Epidermal melanocyte (primary cell): ENCODE measurements around the gene EYS.
"Not testable (repeated sequence)": the region's sequence is repeated elsewhere in the genome, so short reads cannot be mapped to it uniquely, and the experiment has no call there.

Experiments
- DNase-seq: peaks from one replicate; pipeline ENCODE4 v3.0.0; 2011; ENCODE audit warnings: low spot score; ENCODE audit not compliant: insufficient read length

Gene EYS

GRCh38 chr6:64074981-64075380, 1632.0 kb downstream of the EYS start:
- DNase-seq, result no peak

- no peak for DNase-seq
These were observed 1634.3 kb downstream of the EYS start for GRCh38 chr6:64072686-64073085.

GRCh38 chr6:64064919-64065318, 1642.1 kb downstream of the EYS start:
- DNase-seq, result no peak

- DNase-seq, result no peak
These were observed 1643.9 kb downstream of the EYS start for GRCh38 chr6:64062960-64063683.

- no peak for DNase-seq
These were observed 1652.2 kb downstream of the EYS start for GRCh38 chr6:64054861-64055260.

GRCh38 chr6:64050590-64050989, 1656.4 kb downstream of the EYS start:
- DNase-seq, result no peak

GRCh38 chr6:64049736-64050135, 1657.3 kb downstream of the EYS start:
- DNase-seq, result no peak

- DNase-seq, result no peak
These were observed 1660.2 kb downstream of the EYS start for GRCh38 chr6:64046746-64047208.

- DNase-seq, result no peak
These were observed 1665.7 kb downstream of the EYS start for GRCh38 chr6:64041373-64041772.

GRCh38 chr6:64040113-64040512, 1666.9 kb downstream of the EYS start:
- no peak for DNase-seq

GRCh38 chr6:64037427-64037826, 1669.6 kb downstream of the EYS start:
- DNase-seq, result no peak

GRCh38 chr6:64034910-64035655, 1671.9 kb downstream of the EYS start:
- no peak for DNase-seq

GRCh38 chr6:64034291-64034690, 1672.7 kb downstream of the EYS start:
- DNase-seq, result no peak

- DNase-seq, result not testable (repeated sequence)
These were observed 1675.9 kb downstream of the EYS start for GRCh38 chr6:64030950-64031618.

- no peak for DNase-seq
These were observed 1683.3 kb downstream of the EYS start for GRCh38 chr6:64023693-64024092.

- no peak for DNase-seq
These were observed 1692.4 kb downstream of the EYS start for GRCh38 chr6:64014595-64014994.

GRCh38 chr6:64013011-64013410, 1694.0 kb downstream of the EYS start:
- DNase-seq, result peak; percentile 19

- peak; percentile 51 for DNase-seq
These were observed 1694.5 kb downstream of the EYS start for GRCh38 chr6:64012351-64013001.

- DNase-seq, result no peak
These were observed 1696.4 kb downstream of the EYS start for GRCh38 chr6:64010666-64011065.

GRCh38 chr6:64010010-64010409, 1697.0 kb downstream of the EYS start:
- DNase-seq, result no peak

GRCh38 chr6:64006246-64006645, 1700.8 kb downstream of the EYS start:
- no peak for DNase-seq
